IgD-negative memory B cell (primary cell): ENCODE data around the gene KCNIP4. TPM values are rescaled to one million over a fixed set of nuclear protein-coding genes. Genes with fewer than 3 reads are reported as not detected.
"Not testable (repeated sequence)": the region's sequence is repeated elsewhere in the genome, so short reads cannot be mapped to it uniquely, and the experiment has no call there.

Source experiments
- H3K27ac Mint-ChIP-seq, 3 donors: one replicate each; pipeline ENCODE4 v1.8.0; 2020 to 2022; ENCODE audit warnings: mild to moderate bottlenecking in 3 of 3, mixed read lengths in 3 of 3, moderate library complexity in 1 of 3
- H3K27me3 Mint-ChIP-seq: one replicate; pipeline ENCODE4 v1.8.0; 2021; ENCODE audit warnings: mixed read lengths
- H3K36me3 Mint-ChIP-seq: one replicate; pipeline ENCODE4 v1.8.0; 2020; ENCODE audit warnings: mild to moderate bottlenecking, mixed read lengths
- H3K4me1 Mint-ChIP-seq, 3 donors: one replicate each; pipeline ENCODE4 v1.8.0; 2020 to 2022; ENCODE audit warnings: mixed read lengths in 3 of 3, mild to moderate bottlenecking in 1 of 3
- H3K4me3 Mint-ChIP-seq, 4 donors: one replicate each; pipeline ENCODE4 v1.8.0; 2020 to 2022; ENCODE audit warnings: mild to moderate bottlenecking in 4 of 4, mixed read lengths in 4 of 4, moderate library complexity in 3 of 4
- H3K9me3 Mint-ChIP-seq, 3 donors: one replicate each; pipeline ENCODE4 v1.8.0; 2020 to 2021; ENCODE audit warnings: mixed read lengths in 3 of 3, mild to moderate bottlenecking in 1 of 3
- polyA plus RNA-seq: library from polyadenylated mRNA; unstranded; fragments of 300-500 nt; fragmentation: Illumina TruSeq; gene quantifications from one replicate; pipeline ENCODE4 v1.2.3, GENCODE V29; 2021

Gene KCNIP4
- polyA plus RNA-seq, 1 donor from 2014 or later = 0.10 TPM

GRCh38 chr4:20829617-20830357 lies 1118.8 kb downstream of the KCNIP4 start:
- H3K27me3 Mint-ChIP-seq = no peaks in the 10 kb centered on the region
- peaks cover 0 to 8% (median 3%) of the 10 kb centered on the region in 3 donors for H3K9me3 Mint-ChIP-seq
- H3K27ac Mint-ChIP-seq = no peak overlapping the region
- peaks cover 2% of the 10 kb centered on the region for H3K36me3 Mint-ChIP-seq
- no peak overlapping the region for H3K4me3 Mint-ChIP-seq
- no peaks in the 10 kb centered on the region for H3K4me1 Mint-ChIP-seq

- peaks cover 3% of the 10 kb centered on the region for H3K36me3 Mint-ChIP-seq
- no peaks in the 10 kb centered on the region for H3K27me3 Mint-ChIP-seq
- H3K27ac Mint-ChIP-seq = no peak overlapping the region
- H3K9me3 Mint-ChIP-seq = peaks cover 1 to 15% (median 4%) of the 10 kb centered on the region in 3 donors
- H3K4me1 Mint-ChIP-seq = no peaks in the 10 kb centered on the region
- H3K4me3 Mint-ChIP-seq = no peak overlapping the region
These were observed 1123.1 kb downstream of the KCNIP4 start for GRCh38 chr4:20825505-20825904.

- Mint-ChIP-seq H3K9me3 (peaks cover 0 to 7% (median 3%) of the 10 kb centered on the region in 3 donors), H3K27ac (no peak overlapping the region), H3K4me1 (no peaks in the 10 kb centered on the region), H3K36me3 (no peaks in the 10 kb centered on the region), H3K27me3 (no peaks in the 10 kb centered on the region), H3K4me3 (no peak overlapping the region)
These were observed 1132.3 kb downstream of the KCNIP4 start for GRCh38 chr4:20816287-20816686.

GRCh38 chr4:20813700-20814099 lies 1134.9 kb downstream of the KCNIP4 start:
- Mint-ChIP-seq H3K4me1 (no peaks in the 10 kb centered on the region), H3K27me3 (no peaks in the 10 kb centered on the region), H3K4me3 (no peak overlapping the region), H3K36me3 (no peaks in the 10 kb centered on the region), H3K9me3 (peaks cover 0 to 2% (median 1%) of the 10 kb centered on the region in 3 donors), H3K27ac (no peak overlapping the region)

- H3K27ac Mint-ChIP-seq = no peak overlapping the region
- no peak overlapping the region for H3K4me3 Mint-ChIP-seq
- H3K9me3 Mint-ChIP-seq = peaks cover 0 to 3% (median 2%) of the 10 kb centered on the region in 3 donors
- H3K27me3 Mint-ChIP-seq = no peaks in the 10 kb centered on the region
- no peaks in the 10 kb centered on the region for H3K4me1 Mint-ChIP-seq
- H3K36me3 Mint-ChIP-seq = no peaks in the 10 kb centered on the region
These were observed 1138.8 kb downstream of the KCNIP4 start for GRCh38 chr4:20809812-20810211.

GRCh38 chr4:20805716-20806115 lies 1142.9 kb downstream of the KCNIP4 start:
- H3K4me1 Mint-ChIP-seq = peaks cover 0 to 1% (median 0%) of the 10 kb centered on the region in 3 donors

GRCh38 chr4:20787940-20788665 lies 1160.5 kb downstream of the KCNIP4 start:
- H3K9me3 Mint-ChIP-seq = peaks cover 0 to 12% (median 3%) of the 10 kb centered on the region in 3 donors

More at GRCh38 chr4:20805716-20806115, 1142.9 kb downstream of the KCNIP4 start:
- Mint-ChIP-seq H3K4me3 (no peak overlapping the region), H3K27ac (peak overlapping the region in 1 of 3 donors; percentile 78), H3K27me3 (no peaks in the 10 kb centered on the region), H3K9me3 (peaks cover 3% of the 10 kb centered on the region in 3 donors), H3K36me3 (no peaks in the 10 kb centered on the region)

GRCh38 chr4:20783134-20783533 lies 1165.4 kb downstream of the KCNIP4 start:
- not testable (repeated sequence) for H3K4me1 Mint-ChIP-seq, H3K4me3 Mint-ChIP-seq, H3K27ac Mint-ChIP-seq, H3K36me3 Mint-ChIP-seq, H3K27me3 Mint-ChIP-seq
- peaks cover 8 to 34% (median 10%) of the 10 kb centered on the region in 3 donors for H3K9me3 Mint-ChIP-seq

More at GRCh38 chr4:20787940-20788665, 1160.5 kb downstream of the KCNIP4 start:
- no peak overlapping the region for H3K27ac Mint-ChIP-seq
- no peak overlapping the region for H3K4me3 Mint-ChIP-seq
- peaks cover under 1% of the 10 kb centered on the region for H3K36me3 Mint-ChIP-seq
- no peaks in the 10 kb centered on the region for H3K4me1 Mint-ChIP-seq
- H3K27me3 Mint-ChIP-seq = peaks cover 2% of the 10 kb centered on the region

- Mint-ChIP-seq H3K4me1 (no peaks in the 10 kb centered on the region), H3K4me3 (no peak overlapping the region), H3K36me3 (peaks cover 2% of the 10 kb centered on the region), H3K27me3 (no peaks in the 10 kb centered on the region), H3K9me3 (peaks cover 8 to 32% (median 9%) of the 10 kb centered on the region in 3 donors), H3K27ac (peak overlapping the region in 1 of 3 donors; percentile 13)
These were observed 1169.7 kb downstream of the KCNIP4 start for GRCh38 chr4:20778896-20779295.

GRCh38 chr4:20773144-20773997 lies 1175.2 kb downstream of the KCNIP4 start:
- no peaks in the 10 kb centered on the region for H3K4me1 Mint-ChIP-seq
- H3K27me3 Mint-ChIP-seq = peaks cover 3% of the 10 kb centered on the region
- H3K27ac Mint-ChIP-seq = no peak overlapping the region
- no peak overlapping the region for H3K4me3 Mint-ChIP-seq
- no peaks in the 10 kb centered on the region for H3K36me3 Mint-ChIP-seq
- peaks cover 0 to 5% (median 0%) of the 10 kb centered on the region in 3 donors for H3K9me3 Mint-ChIP-seq

- no peaks in the 10 kb centered on the region for H3K9me3 Mint-ChIP-seq
- no peak overlapping the region for H3K27ac Mint-ChIP-seq
- no peak overlapping the region for H3K4me3 Mint-ChIP-seq
- H3K4me1 Mint-ChIP-seq = no peaks in the 10 kb centered on the region
- no peaks in the 10 kb centered on the region for H3K27me3 Mint-ChIP-seq
- no peaks in the 10 kb centered on the region for H3K36me3 Mint-ChIP-seq
These were observed 1184.1 kb downstream of the KCNIP4 start for GRCh38 chr4:20764366-20764992.

- Mint-ChIP-seq H3K27ac (no peak overlapping the region), H3K4me1 (no peaks in the 10 kb centered on the region), H3K36me3 (no peaks in the 10 kb centered on the region), H3K9me3 (no peaks in the 10 kb centered on the region), H3K4me3 (no peak overlapping the region), H3K27me3 (no peaks in the 10 kb centered on the region)
These were observed 1186.7 kb downstream of the KCNIP4 start for GRCh38 chr4:20761826-20762225.

GRCh38 chr4:20761382-20761781 lies 1187.2 kb downstream of the KCNIP4 start:
- H3K4me3 Mint-ChIP-seq = no peak overlapping the region
- no peaks in the 10 kb centered on the region for H3K27me3 Mint-ChIP-seq
- H3K4me1 Mint-ChIP-seq = no peaks in the 10 kb centered on the region
- H3K27ac Mint-ChIP-seq = no peak overlapping the region
- H3K36me3 Mint-ChIP-seq = no peaks in the 10 kb centered on the region
- no peaks in the 10 kb centered on the region for H3K9me3 Mint-ChIP-seq

GRCh38 chr4:20760053-20760452 lies 1188.5 kb downstream of the KCNIP4 start:
- Mint-ChIP-seq H3K27me3 (no peaks in the 10 kb centered on the region), H3K4me3 (no peak overlapping the region), H3K4me1 (no peaks in the 10 kb centered on the region), H3K9me3 (no peaks in the 10 kb centered on the region), H3K27ac (peak overlapping the region in 1 of 3 donors; percentile 33), H3K36me3 (no peaks in the 10 kb centered on the region)
